Chondrocyte (in vitro differentiated cells): Measurements from ENCODE around the gene STEAP1. TPM values are rescaled to one million over a fixed set of nuclear protein-coding genes. Genes with fewer than 3 reads are reported as not detected.
"Not testable (repeated sequence)": the region's sequence is repeated elsewhere in the genome, so short reads cannot be mapped to it uniquely, and the experiment has no call there.

ENCODE experiments used
- DNase-seq: peaks from one replicate; pipeline ENCODE4 v3.0.0; 2021; ENCODE audit warnings: mixed read lengths, low spot score
- H3K27ac Mint-ChIP-seq: one replicate; pipeline ENCODE4 v1.8.0; 2021; ENCODE audit warnings: mild to moderate bottlenecking, moderate library complexity, mixed read lengths; ENCODE audit not compliant: unreplicated experiment
- H3K27me3 Mint-ChIP-seq: 2 replicates; pipeline ENCODE4 v1.8.0; 2021; ENCODE audit warnings: low read depth, mixed read lengths
- H3K36me3 Mint-ChIP-seq: 2 replicates; pipeline ENCODE4 v1.8.0; 2021; ENCODE audit warnings: low read depth, mixed read lengths
- H3K4me1 Mint-ChIP-seq: 2 replicates; pipeline ENCODE4 v1.8.0; 2021; ENCODE audit warnings: low read depth, mild to moderate bottlenecking, mixed read lengths
- H3K4me3 Mint-ChIP-seq: one replicate; pipeline ENCODE4 v1.8.0; 2021; ENCODE audit warnings: mild to moderate bottlenecking, moderate library complexity, mixed read lengths; ENCODE audit not compliant: unreplicated experiment
- H3K9me3 Mint-ChIP-seq: 2 replicates; pipeline ENCODE4 v1.8.0; 2021; ENCODE audit warnings: low read depth, mixed read lengths
- total RNA-seq: library from RNA; stranded (reverse); gene quantifications from 3 replicates; pipeline ENCODE4 v1.2.1, GENCODE V29; 2021
- TF ChIP-seq, protein P1 (sequence below): fragments of 200-600 bp; sonication (generic); IDR thresholded peaks from 2 replicates; pipeline ENCODE4 v1.5.0; 2021; ENCODE audit warnings: antibody characterized with exemption, mild to moderate bottlenecking, moderate library complexity

The STEAP1 gene
- total RNA-seq, 1 donor from 2014 or later: 0.22 TPM

DNA sequence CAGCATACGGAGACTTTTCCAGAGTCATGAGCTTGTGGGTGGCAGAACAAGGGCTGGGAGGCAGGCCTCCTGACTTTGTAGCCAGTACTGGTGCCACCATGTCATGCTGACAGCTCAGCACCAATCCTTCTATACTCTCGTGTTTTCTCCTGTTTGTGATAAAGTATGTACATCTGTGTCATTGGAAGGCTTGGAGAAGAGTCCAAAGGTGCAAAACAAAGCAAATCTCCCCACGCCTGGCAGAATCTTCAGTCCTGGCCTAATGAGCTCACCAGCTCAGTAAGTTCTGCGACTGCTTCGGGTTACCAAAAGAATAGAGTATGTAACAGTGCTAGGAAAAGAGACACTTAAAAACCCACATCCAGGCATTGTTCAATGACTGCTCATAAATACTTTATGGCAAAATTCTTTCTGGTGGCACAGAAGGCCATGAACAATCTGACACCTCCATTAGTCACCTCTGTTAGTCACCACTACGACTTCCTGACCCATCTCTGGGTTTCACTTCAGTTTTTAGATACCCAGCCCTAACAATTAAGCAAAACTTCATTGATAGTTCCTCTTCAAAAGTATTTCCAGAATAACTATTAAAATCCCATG, 24.5 kb downstream of the STEAP1 start:
- peaks cover 6% of the 10 kb centered on the region for H3K27me3 Mint-ChIP-seq
- peaks cover 2% of the 10 kb centered on the region for H3K9me3 Mint-ChIP-seq
- no peak overlapping the region for H3K27ac Mint-ChIP-seq
- H3K4me3 Mint-ChIP-seq: no peak overlapping the region
- H3K36me3 Mint-ChIP-seq: no peaks in the 10 kb centered on the region
- TF ChIP-seq, protein P1, sequence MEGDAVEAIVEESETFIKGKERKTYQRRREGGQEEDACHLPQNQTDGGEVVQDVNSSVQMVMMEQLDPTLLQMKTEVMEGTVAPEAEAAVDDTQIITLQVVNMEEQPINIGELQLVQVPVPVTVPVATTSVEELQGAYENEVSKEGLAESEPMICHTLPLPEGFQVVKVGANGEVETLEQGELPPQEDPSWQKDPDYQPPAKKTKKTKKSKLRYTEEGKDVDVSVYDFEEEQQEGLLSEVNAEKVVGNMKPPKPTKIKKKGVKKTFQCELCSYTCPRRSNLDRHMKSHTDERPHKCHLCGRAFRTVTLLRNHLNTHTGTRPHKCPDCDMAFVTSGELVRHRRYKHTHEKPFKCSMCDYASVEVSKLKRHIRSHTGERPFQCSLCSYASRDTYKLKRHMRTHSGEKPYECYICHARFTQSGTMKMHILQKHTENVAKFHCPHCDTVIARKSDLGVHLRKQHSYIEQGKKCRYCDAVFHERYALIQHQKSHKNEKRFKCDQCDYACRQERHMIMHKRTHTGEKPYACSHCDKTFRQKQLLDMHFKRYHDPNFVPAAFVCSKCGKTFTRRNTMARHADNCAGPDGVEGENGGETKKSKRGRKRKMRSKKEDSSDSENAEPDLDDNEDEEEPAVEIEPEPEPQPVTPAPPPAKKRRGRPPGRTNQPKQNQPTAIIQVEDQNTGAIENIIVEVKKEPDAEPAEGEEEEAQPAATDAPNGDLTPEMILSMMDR: no peak
- H3K4me1 Mint-ChIP-seq: peaks cover 4% of the 10 kb centered on the region
- DNase-seq: no peak

DNA sequence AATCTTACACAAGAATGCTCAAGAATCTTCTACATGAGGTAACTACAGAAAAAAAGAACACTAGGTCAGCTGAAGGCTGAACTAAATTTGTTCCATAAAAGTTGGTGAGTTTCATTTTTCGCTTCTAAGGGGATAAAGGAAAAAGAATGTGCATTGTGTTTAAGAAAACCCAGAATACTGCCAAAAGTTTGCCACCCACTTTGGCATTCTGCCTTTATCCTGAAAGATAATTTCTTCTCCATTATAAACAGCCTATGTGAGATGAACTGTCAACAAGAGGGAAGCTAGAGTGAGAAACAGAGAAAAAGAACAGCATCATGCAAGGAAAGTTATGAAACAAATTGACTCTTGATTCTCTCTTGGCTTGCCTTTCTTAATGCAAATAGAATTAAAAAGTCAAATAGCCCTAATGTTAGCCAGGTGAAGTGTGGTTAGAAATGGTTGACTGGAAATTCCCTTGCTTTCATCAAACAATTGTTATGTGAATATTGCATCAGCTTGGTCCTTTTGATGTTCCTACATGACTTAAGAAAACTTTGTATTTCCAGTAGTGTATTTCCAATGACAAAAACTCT, 25.8 kb downstream of the STEAP1 start:
- Mint-ChIP-seq H3K4me1 (peaks cover 4% of the 10 kb centered on the region), H3K27ac (no peak overlapping the region), H3K4me3 (no peak overlapping the region), H3K36me3 (no peaks in the 10 kb centered on the region), H3K9me3 (peaks cover 5% of the 10 kb centered on the region), H3K27me3 (peaks cover 6% of the 10 kb centered on the region)
- TF ChIP-seq, protein P1: no peak
- DNase-seq: no peak

DNA sequence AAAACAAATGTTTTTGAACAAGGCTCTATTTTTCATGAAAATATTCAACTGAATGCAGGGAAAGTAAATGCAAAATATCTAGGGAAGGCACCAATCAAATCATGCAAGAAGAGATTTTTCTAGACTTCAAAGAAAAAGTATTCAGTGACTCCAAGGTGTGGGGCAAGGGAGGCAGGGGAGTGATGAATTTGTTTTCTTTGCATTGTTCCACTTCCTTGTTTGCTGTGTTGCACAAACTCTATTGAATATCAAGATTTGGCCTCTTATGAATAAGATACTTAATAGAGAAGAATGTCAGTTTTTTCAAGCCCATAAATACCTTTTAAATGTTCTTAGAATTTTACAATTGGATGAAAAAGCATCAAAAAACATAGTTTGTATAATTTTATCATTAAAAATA, 26.4 kb downstream of the STEAP1 start:
- H3K27ac Mint-ChIP-seq: no peak overlapping the region
- H3K36me3 Mint-ChIP-seq: no peaks in the 10 kb centered on the region
- peaks cover 4% of the 10 kb centered on the region for H3K4me1 Mint-ChIP-seq
- H3K27me3 Mint-ChIP-seq: peaks cover 6% of the 10 kb centered on the region
- peaks cover 7% of the 10 kb centered on the region for H3K9me3 Mint-ChIP-seq
- TF ChIP-seq, protein P1: no peak
- H3K4me3 Mint-ChIP-seq: no peak overlapping the region
- DNase-seq: no peak

DNA sequence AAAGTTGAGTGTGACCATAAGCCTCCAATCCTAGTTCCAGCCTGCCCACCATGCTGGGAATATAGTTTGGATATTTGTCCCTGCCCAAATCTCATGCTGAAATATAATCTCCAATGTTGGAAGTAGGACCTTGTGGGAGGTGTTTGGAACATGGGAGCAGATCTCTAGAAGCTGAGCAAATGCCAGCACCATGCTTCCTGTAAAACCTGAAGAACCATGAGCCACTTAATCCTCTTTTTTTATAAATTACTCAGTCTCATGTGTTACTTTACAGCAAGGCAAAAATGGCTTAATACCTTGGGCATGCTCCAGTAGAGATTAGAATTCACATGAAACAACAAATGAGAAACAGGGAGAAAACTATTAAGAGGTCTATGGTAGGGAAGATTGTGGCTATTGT, 27.2 kb downstream of the STEAP1 start:
- H3K9me3 Mint-ChIP-seq: peaks cover 7% of the 10 kb centered on the region
- H3K4me3 Mint-ChIP-seq: no peak overlapping the region
- H3K36me3 Mint-ChIP-seq: no peaks in the 10 kb centered on the region
- TF ChIP-seq, protein P1: no peak
- peaks cover 6% of the 10 kb centered on the region for H3K27me3 Mint-ChIP-seq
- no peak overlapping the region for H3K27ac Mint-ChIP-seq
- peaks cover 4% of the 10 kb centered on the region for H3K4me1 Mint-ChIP-seq
- DNase-seq: no peak

DNA sequence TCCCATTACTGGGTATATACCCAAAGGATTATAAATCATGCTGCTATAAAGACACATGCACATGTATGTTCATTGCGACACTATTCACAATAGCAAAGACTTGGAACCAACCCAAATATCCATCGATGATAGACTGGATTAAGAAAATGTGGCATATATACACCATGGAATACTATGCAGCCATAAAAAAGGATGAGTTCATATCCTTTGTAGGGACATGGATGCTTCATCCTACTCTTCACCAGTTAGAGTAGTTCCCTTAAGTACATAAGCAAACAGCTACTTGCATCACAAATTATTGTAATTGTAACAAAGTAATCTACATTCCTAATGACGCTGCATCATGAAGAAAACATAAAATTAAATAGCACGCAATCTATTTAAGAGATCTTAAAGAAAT, 32.0 kb downstream of the STEAP1 start:
- H3K27ac Mint-ChIP-seq, H3K36me3 Mint-ChIP-seq, H3K4me1 Mint-ChIP-seq, DNase-seq, H3K27me3 Mint-ChIP-seq, H3K4me3 Mint-ChIP-seq: not testable (repeated sequence)
- peaks cover 10% of the 10 kb centered on the region for H3K9me3 Mint-ChIP-seq

DNA sequence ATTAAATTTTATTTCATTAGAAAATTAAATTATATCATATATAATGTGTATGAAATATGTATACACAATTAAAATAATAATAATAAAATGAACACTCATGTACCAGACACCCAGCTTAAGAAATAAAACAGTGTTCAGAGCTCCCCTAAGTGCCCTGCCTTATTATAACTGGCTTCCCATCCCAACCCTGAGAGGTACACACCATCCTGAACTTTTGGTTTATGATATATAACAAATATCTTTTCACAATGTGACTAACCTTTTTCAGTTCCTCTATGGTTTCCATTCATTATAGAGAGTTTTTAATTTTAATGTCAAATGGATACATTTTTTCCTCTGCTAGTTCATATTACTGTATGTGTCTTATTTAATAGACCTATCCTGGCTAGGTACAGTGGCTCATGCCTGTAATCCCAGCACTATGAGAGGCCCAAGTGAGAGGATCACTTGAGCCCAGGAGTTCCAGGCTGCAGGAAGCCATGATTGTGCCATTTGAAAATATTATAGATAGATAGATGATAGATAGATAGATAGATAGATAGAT, 33.3 kb downstream of the STEAP1 start:
- DNase-seq: no peak
- Mint-ChIP-seq H3K4me1 (no peaks in the 10 kb centered on the region), H3K4me3 (no peak overlapping the region), H3K36me3 (no peaks in the 10 kb centered on the region), H3K27ac (no peak overlapping the region), H3K9me3 (peaks cover 11% of the 10 kb centered on the region), H3K27me3 (peaks cover 2% of the 10 kb centered on the region)
- TF ChIP-seq, protein P1: no peak
